Measurements from ENCODE around the gene CCDC121.
"Not testable (repeated sequence)": the region's sequence is repeated elsewhere in the genome, so short reads cannot be mapped to it uniquely, and the experiment has no call there.

Gene CCDC121

GRCh38 chr2:27636766-27637165, 8.0 kb upstream of the CCDC121 start:
- DNase-seq, result no peak

- DNase-seq, result no peak
These were observed 5.5 kb upstream of the CCDC121 start for GRCh38 chr2:27634291-27634690.

- not testable (repeated sequence) for DNase-seq
These were observed 1.4 kb upstream of the CCDC121 start for GRCh38 chr2:27630257-27630656.

GRCh38 chr2:27627963-27628766, 647 bp downstream of the CCDC121 start:
- peak; percentile 42 to 64 for DNase-seq

- DNase-seq, result peak; percentile 10 to 25
These were observed 1.9 kb downstream of the CCDC121 start for GRCh38 chr2:27626921-27627320.

GRCh38 chr2:27626323-27626722, 2.5 kb downstream of the CCDC121 start:
- not testable (repeated sequence) for DNase-seq

- DNase-seq, result no peak
These were observed 3.9 kb downstream of the CCDC121 start for GRCh38 chr2:27624943-27625342.

GRCh38 chr2:27622921-27623384, 5.9 kb downstream of the CCDC121 start:
- DNase-seq, result no peak

- no peak for DNase-seq
These were observed 7.3 kb downstream of the CCDC121 start for GRCh38 chr2:27621524-27621923.

- DNase-seq, result no peak
These were observed 13.5 kb downstream of the CCDC121 start for GRCh38 chr2:27615316-27615715.

GRCh38 chr2:27613985-27614384, 14.8 kb downstream of the CCDC121 start:
- DNase-seq, result no peak

- no peak for DNase-seq
These were observed 22.2 kb downstream of the CCDC121 start for GRCh38 chr2:27606611-27607010.

GRCh38 chr2:27596627-27597026, 32.2 kb downstream of the CCDC121 start:
- DNase-seq, result no peak

GRCh38 chr2:27595412-27595811, 33.4 kb downstream of the CCDC121 start:
- DNase-seq, result not testable (repeated sequence)

- DNase-seq, result not testable (repeated sequence)
These were observed 34.6 kb downstream of the CCDC121 start for GRCh38 chr2:27594020-27594703.

GRCh38 chr2:27593240-27593639, 35.6 kb downstream of the CCDC121 start:
- DNase-seq, result no peak

- DNase-seq, result no peak
These were observed 37.1 kb downstream of the CCDC121 start for GRCh38 chr2:27591745-27592144.

- no peak for DNase-seq
These were observed 40.5 kb downstream of the CCDC121 start for GRCh38 chr2:27588308-27588707.

- DNase-seq, result no peak
These were observed 41.8 kb downstream of the CCDC121 start for GRCh38 chr2:27587025-27587424.

- DNase-seq, result no peak
These were observed 44.2 kb downstream of the CCDC121 start for GRCh38 chr2:27584597-27584996.

GRCh38 chr2:27583390-27583915, 45.4 kb downstream of the CCDC121 start:
- DNase-seq, result peak; percentile 17 to 26

GRCh38 chr2:27582695-27583389, 46.0 kb downstream of the CCDC121 start, which contains the start of gene ZNF512:
ZNF512 (plus strand) TSS chr2:27583042; CDS start chr2:27583113, 71 bp downstream.
- peak; percentile 77 to 81 for DNase-seq

GRCh38 chr2:27582129-27582694, 46.6 kb downstream of the CCDC121 start:
- no peak for DNase-seq

Measured in inflammatory macrophage treated with lipopolysaccharide for 1 hour (primary cell).